Measurements from ENCODE around the gene C5orf24. TPM values are rescaled to one million over a fixed set of nuclear protein-coding genes. Genes with fewer than 3 reads are reported as not detected.
A peak's percentile ranks its signal among the peaks of the same experiment; 100 is the strongest.
"Not testable (repeated sequence)": the region's sequence is repeated elsewhere in the genome, so short reads cannot be mapped to it uniquely, and the experiment has no call there.

The C5orf24 gene
- total RNA-seq, 1 donor from 2014 or later, result 43.5 TPM

DNA sequence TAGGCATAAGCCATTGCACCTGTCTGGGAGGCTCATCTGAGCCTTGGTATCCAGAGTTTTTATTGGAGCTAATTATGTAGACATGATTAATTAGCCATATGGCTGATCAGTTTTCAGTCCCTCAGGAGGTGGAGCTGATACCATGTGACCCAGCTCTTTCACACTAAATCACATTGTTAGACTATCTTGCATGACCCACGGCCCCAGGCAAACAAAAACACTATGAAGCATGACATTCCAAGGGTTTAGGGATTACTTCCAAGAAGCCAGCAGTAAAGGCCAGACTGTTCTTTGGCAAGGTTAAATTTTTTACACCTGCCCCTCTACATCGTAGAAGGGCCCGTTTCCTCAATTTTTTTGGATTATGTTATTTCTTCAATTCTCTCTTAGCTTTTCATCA lies 5.0 kb upstream of the C5orf24 start:
- H3K9me3 Mint-ChIP-seq (ENCODE audit: unreplicated experiment), result no peaks in the 10 kb centered on the region
- no peak overlapping the region for H3K27ac Mint-ChIP-seq (ENCODE audit: unreplicated experiment)
- no peak overlapping the region for H3K4me3 Mint-ChIP-seq (ENCODE audit: unreplicated experiment)
- peaks cover 14% of the 10 kb centered on the region for H3K36me3 Mint-ChIP-seq (ENCODE audit: low read depth, unreplicated experiment)
- no peak for DNase-seq (ENCODE audit: low spot score)
- TF ChIP-seq, protein P1, sequence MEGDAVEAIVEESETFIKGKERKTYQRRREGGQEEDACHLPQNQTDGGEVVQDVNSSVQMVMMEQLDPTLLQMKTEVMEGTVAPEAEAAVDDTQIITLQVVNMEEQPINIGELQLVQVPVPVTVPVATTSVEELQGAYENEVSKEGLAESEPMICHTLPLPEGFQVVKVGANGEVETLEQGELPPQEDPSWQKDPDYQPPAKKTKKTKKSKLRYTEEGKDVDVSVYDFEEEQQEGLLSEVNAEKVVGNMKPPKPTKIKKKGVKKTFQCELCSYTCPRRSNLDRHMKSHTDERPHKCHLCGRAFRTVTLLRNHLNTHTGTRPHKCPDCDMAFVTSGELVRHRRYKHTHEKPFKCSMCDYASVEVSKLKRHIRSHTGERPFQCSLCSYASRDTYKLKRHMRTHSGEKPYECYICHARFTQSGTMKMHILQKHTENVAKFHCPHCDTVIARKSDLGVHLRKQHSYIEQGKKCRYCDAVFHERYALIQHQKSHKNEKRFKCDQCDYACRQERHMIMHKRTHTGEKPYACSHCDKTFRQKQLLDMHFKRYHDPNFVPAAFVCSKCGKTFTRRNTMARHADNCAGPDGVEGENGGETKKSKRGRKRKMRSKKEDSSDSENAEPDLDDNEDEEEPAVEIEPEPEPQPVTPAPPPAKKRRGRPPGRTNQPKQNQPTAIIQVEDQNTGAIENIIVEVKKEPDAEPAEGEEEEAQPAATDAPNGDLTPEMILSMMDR (IDR thresholded peaks at IDR 0.05; ENCODE audit: unreplicated experiment), result no peak
- H3K27me3 Mint-ChIP-seq (ENCODE audit: unreplicated experiment), result peaks cover 7% of the 10 kb centered on the region
- H3K4me1 Mint-ChIP-seq (ENCODE audit: unreplicated experiment), result peaks cover 15% of the 10 kb centered on the region

DNA sequence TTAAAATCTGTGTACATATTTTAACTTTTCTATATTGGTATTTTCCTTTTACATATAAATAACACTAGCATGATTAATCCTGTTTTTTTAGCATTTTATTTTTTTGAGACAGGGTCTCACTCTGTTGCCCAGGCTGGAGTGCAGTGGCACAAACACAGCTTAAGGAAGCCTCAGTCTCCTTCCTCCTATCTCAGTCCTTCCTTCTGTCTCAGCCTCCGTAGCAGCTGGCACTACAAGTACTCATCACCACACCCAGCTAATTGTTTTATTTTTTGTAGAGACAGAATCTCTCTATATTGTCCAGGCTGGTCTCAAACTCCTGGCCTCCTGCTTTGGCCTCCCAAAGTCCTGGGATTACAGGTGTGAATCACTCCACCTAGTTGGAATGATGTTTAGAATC lies 1.5 kb upstream of the C5orf24 start:
- H3K4me1 Mint-ChIP-seq (ENCODE audit: unreplicated experiment), result peaks cover 24% of the 10 kb centered on the region
- no peak overlapping the region for H3K4me3 Mint-ChIP-seq (ENCODE audit: unreplicated experiment)
- DNase-seq (ENCODE audit: low spot score), result no peak
- H3K27me3 Mint-ChIP-seq (ENCODE audit: unreplicated experiment), result peaks cover 12% of the 10 kb centered on the region
- H3K36me3 Mint-ChIP-seq (ENCODE audit: low read depth, unreplicated experiment), result peaks cover 19% of the 10 kb centered on the region
- H3K9me3 Mint-ChIP-seq (ENCODE audit: unreplicated experiment), result no peaks in the 10 kb centered on the region
- peak overlapping the region; percentile 1 for H3K27ac Mint-ChIP-seq (ENCODE audit: unreplicated experiment)
- TF ChIP-seq, protein P1 (IDR thresholded peaks at IDR 0.05; ENCODE audit: unreplicated experiment), result no peak

DNA sequence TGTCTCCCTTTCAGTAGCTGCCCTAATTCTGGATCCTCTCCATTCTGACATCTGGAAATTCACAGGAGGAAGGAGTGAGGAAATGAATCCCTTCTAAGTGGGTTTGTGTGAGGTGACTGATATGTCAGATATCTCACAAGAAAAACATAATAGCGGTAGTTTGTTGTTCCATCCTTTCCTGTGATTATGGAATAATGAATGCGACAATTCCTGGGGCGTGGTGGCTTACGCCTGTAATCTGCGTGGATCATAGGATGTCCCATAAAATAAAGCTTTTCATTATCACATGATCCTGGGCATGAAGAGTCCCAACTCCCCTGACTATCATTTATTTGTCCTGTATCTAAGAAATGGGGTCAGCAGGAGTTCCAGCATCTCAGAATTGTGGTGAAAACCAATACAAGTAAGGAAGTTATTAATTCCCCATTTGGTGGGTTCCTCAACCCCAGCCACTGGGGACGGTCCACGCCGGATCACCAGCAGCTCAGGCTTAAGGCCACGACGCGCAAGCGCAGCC lies 375 bp upstream of the C5orf24 start:
- peak overlapping the region; percentile 92 for H3K4me3 Mint-ChIP-seq (ENCODE audit: unreplicated experiment)
- H3K36me3 Mint-ChIP-seq (ENCODE audit: low read depth, unreplicated experiment), result peaks cover 18% of the 10 kb centered on the region
- H3K4me1 Mint-ChIP-seq (ENCODE audit: unreplicated experiment), result peaks cover 24% of the 10 kb centered on the region
- H3K27me3 Mint-ChIP-seq (ENCODE audit: unreplicated experiment), result peaks cover 12% of the 10 kb centered on the region
- no peak for DNase-seq (ENCODE audit: low spot score)
- peak overlapping the region; percentile 90 for H3K27ac Mint-ChIP-seq (ENCODE audit: unreplicated experiment)
- TF ChIP-seq, protein P1 (IDR thresholded peaks at IDR 0.05; ENCODE audit: unreplicated experiment), result no peak
- H3K9me3 Mint-ChIP-seq (ENCODE audit: unreplicated experiment), result no peaks in the 10 kb centered on the region

DNA sequence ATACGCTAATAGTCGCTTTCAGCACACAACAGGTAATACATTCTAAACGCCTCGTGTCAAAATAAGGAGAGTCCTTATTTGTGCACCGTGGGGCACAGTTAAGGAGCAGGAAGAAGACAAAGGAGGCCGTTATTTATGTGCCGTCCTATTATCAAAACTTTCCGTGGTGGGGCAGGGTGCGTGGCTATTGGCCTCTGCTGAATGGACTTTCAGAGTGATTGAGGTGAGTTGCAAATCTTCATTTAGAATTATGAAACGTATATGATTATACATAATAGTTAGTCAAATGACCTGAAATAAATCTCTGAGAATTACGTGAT lies 833 bp downstream of the C5orf24 start:
- H3K4me3 Mint-ChIP-seq (ENCODE audit: unreplicated experiment), result peak overlapping the region; percentile 99
- TF ChIP-seq, protein P1 (IDR thresholded peaks at IDR 0.05; ENCODE audit: unreplicated experiment), result no peak
- peaks cover 24% of the 10 kb centered on the region for H3K4me1 Mint-ChIP-seq (ENCODE audit: unreplicated experiment)
- peaks cover 11% of the 10 kb centered on the region for H3K36me3 Mint-ChIP-seq (ENCODE audit: low read depth, unreplicated experiment)
- H3K9me3 Mint-ChIP-seq (ENCODE audit: unreplicated experiment), result no peaks in the 10 kb centered on the region
- DNase-seq (ENCODE audit: low spot score), result no peak
- peak overlapping the region; percentile 95 for H3K27ac Mint-ChIP-seq (ENCODE audit: unreplicated experiment)
- H3K27me3 Mint-ChIP-seq (ENCODE audit: unreplicated experiment), result peaks cover 12% of the 10 kb centered on the region

DNA sequence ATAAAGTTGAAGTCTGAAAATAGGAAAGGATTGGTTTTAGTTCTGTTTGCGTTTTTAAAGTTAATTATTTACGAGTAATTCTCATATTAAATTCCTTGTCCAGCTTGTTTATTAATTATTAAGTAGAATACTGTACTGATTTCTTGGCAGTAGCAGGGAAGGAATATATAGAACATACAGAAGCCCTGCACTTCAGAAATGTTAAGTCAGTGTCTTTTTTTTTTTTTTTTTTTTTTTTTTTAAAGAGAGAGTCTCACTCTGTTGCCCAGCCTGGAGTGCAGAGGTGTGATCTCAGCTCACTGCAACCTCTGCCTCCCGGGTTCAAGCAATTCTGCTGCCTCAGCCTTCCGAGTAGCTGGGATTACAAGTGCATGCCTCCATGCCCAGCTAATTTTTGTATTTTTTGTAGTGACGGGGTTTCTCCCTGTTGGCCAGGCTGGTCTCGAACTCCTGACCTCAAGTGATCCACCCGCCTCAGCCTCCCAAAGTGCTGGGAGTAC lies 3.7 kb downstream of the C5orf24 start:
- not testable (repeated sequence) for H3K4me3 Mint-ChIP-seq (ENCODE audit: unreplicated experiment); H3K9me3 Mint-ChIP-seq (ENCODE audit: unreplicated experiment); H3K27ac Mint-ChIP-seq (ENCODE audit: unreplicated experiment); DNase-seq (ENCODE audit: low spot score)
- H3K36me3 Mint-ChIP-seq (ENCODE audit: low read depth, unreplicated experiment), result peaks cover 11% of the 10 kb centered on the region
- peaks cover 21% of the 10 kb centered on the region for H3K4me1 Mint-ChIP-seq (ENCODE audit: unreplicated experiment)
- H3K27me3 Mint-ChIP-seq (ENCODE audit: unreplicated experiment), result peaks cover 12% of the 10 kb centered on the region
